HL-60/S4 treated with phorbol 12-myristate 13-acetate at 8.2 ng/mL for 4 days and 3 days (cell line): Measurements from ENCODE around the gene FHAD1.
"Not testable (repeated sequence)": the region's sequence is repeated elsewhere in the genome, so short reads cannot be mapped to it uniquely, and the experiment has no call there.

ENCODE experiments used
- in situ Hi-C: fragments of 300-500 bp; cut with MboI; formaldehyde crosslinking; loops from 2 replicates; pipeline ENCODE4 v1.15.0; 2022; ENCODE audit warnings: low sequenced_read_pairs

The FHAD1 gene

DNA sequence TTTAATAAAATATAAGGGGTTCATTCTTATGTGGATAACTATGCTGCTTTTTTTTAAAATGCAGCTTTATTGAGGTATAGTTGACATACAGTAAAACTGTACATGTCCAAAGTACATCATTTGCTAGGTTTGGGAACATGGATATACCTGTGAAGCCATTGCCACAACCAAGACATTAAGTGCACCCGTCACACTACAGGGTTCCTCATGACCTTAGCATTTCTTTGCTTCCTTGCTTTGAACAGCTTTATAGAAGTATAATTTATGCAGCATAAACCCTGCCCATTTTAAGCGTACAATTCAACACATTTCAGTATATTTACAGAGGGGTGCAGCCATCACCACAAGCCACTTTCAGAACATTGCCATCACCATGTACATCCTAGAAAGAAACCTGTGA lies 26.3 kb downstream of the FHAD1 start:
- in situ Hi-C loops: loop anchor here (10.0 kb wide), 1 partner anchor 148 kb away; no protein-coding TSS in a partner anchor

GRCh38 chr1:15275921-15276683 lies 29.1 kb downstream of the FHAD1 start:
- in situ Hi-C loops: loop anchor here (10.0 kb wide), 1 partner anchor 151 kb away; no protein-coding TSS in a partner anchor

DNA sequence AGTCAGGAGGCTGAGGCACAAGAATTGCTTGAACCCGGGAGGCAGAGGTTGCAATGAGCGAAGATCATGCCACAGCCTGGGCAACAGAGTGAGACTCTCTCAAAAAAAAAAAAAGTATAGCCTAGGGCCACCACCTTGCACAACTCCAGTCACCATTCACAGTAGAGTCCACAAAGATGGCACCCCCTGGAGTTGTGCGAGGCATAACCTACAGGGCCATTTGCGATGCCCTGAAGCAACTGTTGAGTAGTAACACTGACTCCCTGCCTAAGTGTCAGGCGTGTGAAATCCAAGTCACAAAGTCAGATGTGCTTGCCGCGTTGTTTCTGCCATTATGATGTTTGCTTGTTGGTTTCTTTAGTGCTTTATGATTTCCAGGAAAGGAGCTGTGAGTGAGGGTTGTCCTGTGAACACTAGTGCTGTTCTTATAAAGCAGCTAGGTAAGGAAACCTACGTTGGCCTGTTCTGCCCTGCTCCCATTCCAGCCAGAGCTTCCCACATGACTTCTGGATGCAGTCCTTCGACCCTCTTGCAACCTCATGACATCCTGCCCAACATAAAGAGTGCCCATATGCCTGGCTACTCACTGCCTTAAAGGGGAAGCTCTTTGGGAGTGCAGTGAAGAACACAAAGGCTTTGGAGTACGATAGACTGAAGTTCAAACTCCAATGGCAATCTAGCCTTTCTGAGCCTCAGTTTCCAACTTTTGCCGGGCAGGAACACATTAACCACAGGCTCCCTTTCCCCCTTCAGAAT lies 29.8 kb downstream of the FHAD1 start:
- in situ Hi-C loops: loop anchor here (10.0 kb wide), 1 partner anchor 152 kb away; no protein-coding TSS in a partner anchor

GRCh38 chr1:15277447-15277838 lies 30.4 kb downstream of the FHAD1 start:
- in situ Hi-C loops: loop anchor here (10.0 kb wide), 1 partner anchor 153 kb away; no protein-coding TSS in a partner anchor

GRCh38 chr1:15277933-15278332 lies 30.9 kb downstream of the FHAD1 start:
- in situ Hi-C loops: loop anchor here (10.0 kb wide), 1 partner anchor 153 kb away; no protein-coding TSS in a partner anchor

- in situ Hi-C loops: loop anchor here (10.0 kb wide), 1 partner anchor 155 kb away; no protein-coding TSS in a partner anchor
These were observed 32.7 kb downstream of the FHAD1 start for GRCh38 chr1:15279576-15280230.

DNA sequence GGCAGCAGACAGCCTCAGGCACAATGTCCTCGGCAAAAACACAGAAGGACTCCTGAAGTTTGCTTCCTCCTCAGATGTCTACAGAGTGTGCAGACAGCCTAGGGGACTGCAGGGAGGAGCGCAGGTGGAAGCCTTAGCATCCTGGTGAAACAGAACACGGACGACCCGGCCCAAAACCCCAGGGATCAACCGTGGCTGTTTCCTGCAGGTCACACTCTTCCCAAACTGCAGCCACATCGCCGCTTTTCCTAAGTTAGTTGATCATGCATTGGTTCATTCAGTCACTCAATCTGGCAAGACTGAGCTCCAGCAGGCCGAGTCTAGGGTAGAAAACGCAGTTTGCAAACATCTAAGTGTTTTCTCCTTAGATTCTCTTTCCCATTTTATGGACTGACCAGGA lies 33.4 kb downstream of the FHAD1 start:
- in situ Hi-C loops: no loop called here

DNA sequence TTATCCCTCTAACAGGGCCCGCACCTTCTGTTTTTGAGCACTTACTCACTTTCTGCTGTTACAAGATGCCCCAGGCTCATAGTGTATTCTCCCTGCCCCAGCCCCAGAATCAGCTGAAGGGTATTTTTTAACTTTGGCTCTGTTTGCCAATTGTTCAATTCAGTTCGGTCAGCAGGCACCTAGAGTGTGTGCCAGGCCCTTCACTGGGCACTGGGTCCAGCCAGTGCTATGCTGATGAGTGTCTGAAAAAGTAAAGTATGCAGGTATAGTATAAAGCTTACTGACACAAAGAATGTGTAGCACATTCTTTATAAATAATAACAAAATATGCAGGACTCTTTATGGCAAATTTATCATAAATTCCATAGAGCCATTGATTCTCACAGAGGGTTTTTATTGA lies 35.0 kb downstream of the FHAD1 start:
- in situ Hi-C loops: no loop called here

GRCh38 chr1:15282810-15283474 lies 35.9 kb downstream of the FHAD1 start:
- in situ Hi-C loops: no loop called here

DNA sequence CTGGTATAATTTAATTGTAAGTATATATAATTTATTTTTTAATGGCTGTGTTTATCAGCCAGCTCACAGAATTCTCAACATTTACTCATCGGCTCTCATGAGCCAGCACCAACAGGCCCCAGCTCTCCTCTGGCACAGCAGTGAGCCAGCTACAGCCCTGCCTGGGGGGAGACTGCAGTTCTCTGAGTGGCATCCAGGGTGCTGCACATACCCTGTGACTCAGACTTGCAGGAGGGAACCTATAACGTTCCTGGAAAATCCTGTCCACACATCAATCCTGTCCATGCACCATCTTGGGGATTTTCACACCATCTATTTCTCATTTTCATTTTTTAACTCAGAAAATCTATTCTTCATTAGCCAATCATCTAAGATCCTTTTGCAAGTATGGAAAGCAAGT lies 36.5 kb downstream of the FHAD1 start:
- in situ Hi-C loops: no loop called here

DNA sequence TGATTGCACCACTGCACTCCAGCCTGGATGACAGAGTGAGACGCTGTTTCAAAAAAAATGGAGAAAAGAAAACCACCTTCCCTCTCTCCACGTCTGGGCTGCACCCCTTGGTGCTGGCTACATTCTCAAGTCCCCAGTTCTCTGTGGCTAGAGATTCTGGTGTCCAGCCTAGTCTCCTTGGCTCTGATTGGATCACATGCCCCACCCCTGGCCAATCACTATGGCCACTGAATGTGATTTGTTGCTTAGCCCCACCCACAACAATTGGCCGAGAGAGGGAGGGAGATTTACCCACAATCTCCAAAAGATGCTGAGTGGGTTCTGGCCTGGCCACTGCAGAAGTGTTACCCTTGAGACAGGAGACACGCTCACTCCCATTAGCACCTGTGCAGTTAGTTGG lies 39.4 kb downstream of the FHAD1 start:
- in situ Hi-C loops: no loop called here

GRCh38 chr1:15287035-15287979 lies 40.3 kb downstream of the FHAD1 start:
- in situ Hi-C loops: no loop called here

GRCh38 chr1:15288173-15288926 lies 41.3 kb downstream of the FHAD1 start:
- in situ Hi-C loops: no loop called here

- in situ Hi-C loops: no loop called here
These were observed 42.2 kb downstream of the FHAD1 start for GRCh38 chr1:15289251-15289651.

DNA sequence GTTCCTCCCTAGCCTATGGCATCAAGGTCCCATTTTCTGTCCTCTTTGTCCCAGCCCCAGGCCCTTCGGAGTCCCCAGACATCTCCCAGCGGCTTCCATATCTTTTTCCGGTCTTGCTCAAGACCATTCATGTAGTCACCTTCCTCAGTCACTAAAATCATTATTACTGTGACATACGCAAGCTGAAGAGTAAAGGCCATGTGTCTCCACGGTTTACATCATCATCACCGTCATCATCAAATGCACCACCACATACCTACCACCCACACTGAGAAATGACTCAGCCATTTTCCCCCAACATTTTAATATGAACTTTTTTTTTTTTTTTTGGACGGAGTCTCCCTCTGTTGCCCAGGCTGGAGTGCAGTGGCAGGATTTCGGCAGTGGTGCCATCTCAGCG lies 43.4 kb downstream of the FHAD1 start:
- in situ Hi-C loops: no loop called here

DNA sequence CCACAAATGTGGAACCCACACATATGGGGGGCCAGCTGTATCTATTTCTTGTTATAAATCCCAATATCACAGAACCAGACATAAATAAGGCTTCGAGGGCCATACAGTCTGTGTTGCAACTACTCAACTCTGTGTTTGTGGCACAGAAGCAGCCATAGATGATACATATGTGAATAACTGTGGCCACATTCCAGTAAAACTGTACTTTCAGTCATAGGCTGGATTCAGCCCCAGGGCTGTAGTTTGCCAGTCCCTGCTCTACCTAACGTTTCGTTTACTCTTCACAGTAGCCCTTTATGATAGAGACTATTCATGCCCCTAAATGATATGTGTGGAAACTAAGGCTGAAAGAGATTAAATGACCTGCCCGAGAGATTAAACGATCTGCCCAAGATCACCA lies 48.7 kb downstream of the FHAD1 start:
- in situ Hi-C loops: no loop called here

- in situ Hi-C loops: no loop called here
These were observed 49.7 kb downstream of the FHAD1 start for GRCh38 chr1:15296585-15297321.

GRCh38 chr1:15297975-15298374 lies 51.0 kb downstream of the FHAD1 start:
- in situ Hi-C loops: not testable (repeated sequence)
